DND-41 (cell line): Measurements from ENCODE around the gene FXYD6.
A peak's percentile ranks its signal among the peaks of the same experiment; 100 is the strongest.

Experiments
- EZH2 ChIP-seq: IDR thresholded peaks from 3 replicates; pipeline ENCODE4 v1.6.1; 2012; ENCODE audit warnings: borderline replicate concordance, low read depth, mild to moderate bottlenecking, moderate library complexity, low read length, inconsistent platforms; ENCODE audit not compliant: severe bottlenecking
- TF ChIP-seq, protein P1 (sequence below): IDR thresholded peaks from 2 replicates; pipeline ENCODE4 v1.5.1; 2012; ENCODE audit warnings: borderline replicate concordance, low read length, moderate library complexity, mild to moderate bottlenecking; ENCODE audit not compliant: poor library complexity, severe bottlenecking; ENCODE audit errors: extremely low read depth

DNA sequence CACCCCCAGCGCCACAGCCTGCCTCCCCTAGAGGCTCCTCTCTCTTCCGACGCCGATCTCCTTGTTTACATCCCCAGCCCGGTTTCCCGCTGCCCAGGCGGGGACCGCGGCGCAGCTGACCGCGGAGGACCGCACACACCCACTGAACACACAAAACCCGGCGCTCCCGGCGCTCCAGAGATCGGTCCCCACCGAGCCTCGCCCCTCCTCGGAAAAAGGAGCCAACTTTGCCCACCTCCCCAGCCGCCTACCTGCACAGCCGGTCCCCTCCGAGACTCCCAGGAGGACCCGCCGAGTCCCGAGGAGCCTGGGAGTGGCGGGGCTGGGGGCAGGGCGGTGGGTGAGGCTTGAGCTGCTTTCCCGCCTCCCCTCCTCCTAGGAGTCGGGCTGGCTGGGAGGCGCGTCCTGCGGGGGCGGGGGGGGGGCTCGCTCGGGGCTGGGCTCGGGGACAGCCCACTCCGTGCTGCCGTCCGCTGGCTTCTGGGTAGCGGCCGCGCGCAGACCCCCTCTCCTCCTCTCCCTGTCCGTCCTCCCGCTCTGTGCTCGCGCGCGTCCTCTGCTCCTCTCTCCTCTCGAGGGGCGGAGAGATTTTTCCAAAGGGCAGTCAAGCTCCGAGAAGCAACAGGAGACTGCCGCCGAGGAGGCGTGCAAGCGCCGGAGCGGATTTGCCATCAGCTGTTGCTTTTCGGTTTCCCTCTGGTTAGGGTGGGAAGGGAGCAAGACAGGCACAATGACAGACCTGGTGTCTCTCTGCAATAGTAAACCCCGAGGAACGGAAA, at the start of gene FXYD6:
- TF ChIP-seq, protein P1, sequence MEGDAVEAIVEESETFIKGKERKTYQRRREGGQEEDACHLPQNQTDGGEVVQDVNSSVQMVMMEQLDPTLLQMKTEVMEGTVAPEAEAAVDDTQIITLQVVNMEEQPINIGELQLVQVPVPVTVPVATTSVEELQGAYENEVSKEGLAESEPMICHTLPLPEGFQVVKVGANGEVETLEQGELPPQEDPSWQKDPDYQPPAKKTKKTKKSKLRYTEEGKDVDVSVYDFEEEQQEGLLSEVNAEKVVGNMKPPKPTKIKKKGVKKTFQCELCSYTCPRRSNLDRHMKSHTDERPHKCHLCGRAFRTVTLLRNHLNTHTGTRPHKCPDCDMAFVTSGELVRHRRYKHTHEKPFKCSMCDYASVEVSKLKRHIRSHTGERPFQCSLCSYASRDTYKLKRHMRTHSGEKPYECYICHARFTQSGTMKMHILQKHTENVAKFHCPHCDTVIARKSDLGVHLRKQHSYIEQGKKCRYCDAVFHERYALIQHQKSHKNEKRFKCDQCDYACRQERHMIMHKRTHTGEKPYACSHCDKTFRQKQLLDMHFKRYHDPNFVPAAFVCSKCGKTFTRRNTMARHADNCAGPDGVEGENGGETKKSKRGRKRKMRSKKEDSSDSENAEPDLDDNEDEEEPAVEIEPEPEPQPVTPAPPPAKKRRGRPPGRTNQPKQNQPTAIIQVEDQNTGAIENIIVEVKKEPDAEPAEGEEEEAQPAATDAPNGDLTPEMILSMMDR = no peak
- TF ChIP-seq EZH2 = peak; percentile 20
